SU-DHL-6 (cell line): ENCODE results near the gene NRN1L.

Experiments used
- H2AFZ ChIP-seq: fragments of 200-600 bp; sonication (generic); 2 replicates; pipeline ENCODE4 v1.6.1; 2014; ENCODE audit warnings: low read depth, mild to moderate bottlenecking, moderate library complexity, mixed read lengths, antibody characterized with exemption, low read length; ENCODE audit not compliant: severe bottlenecking
- H3F3A ChIP-seq: fragments of 200-600 bp; shearing (Covaris generic); 2 replicates; pipeline ENCODE4 v1.6.0; 2016; ENCODE audit warnings: antibody characterized with exemption, mild to moderate bottlenecking; ENCODE audit not compliant: insufficient read depth
- H3K27ac ChIP-seq: fragments of 200-600 bp; sonication (generic); 2 replicates; pipeline ENCODE4 v1.5.1; 2016; ENCODE audit warnings: low read depth, mild to moderate bottlenecking, low read length, moderate library complexity, mixed read lengths
- H3K27me3 ChIP-seq: fragments of 200-600 bp; sonication (generic), shearing (Covaris generic); 2 replicates; pipeline ENCODE4 v1.6.0; 2014; ENCODE audit warnings: mild to moderate bottlenecking, low read length
- H3K36me3 ChIP-seq: fragments of 200-600 bp; sonication (generic); 2 replicates; pipeline ENCODE4 v1.6.1; 2014; ENCODE audit warnings: mild to moderate bottlenecking, low read length, mixed read lengths
- H3K4me2 ChIP-seq: fragments of 300-600, 200-600 bp; shearing (Covaris generic), sonication (generic); 2 replicates; pipeline ENCODE4 v1.6.0; 2014; ENCODE audit warnings: low read length, low read depth, mild to moderate bottlenecking; ENCODE audit not compliant: poor library complexity, severe bottlenecking
- H3K4me3 ChIP-seq: fragments of 200-600 bp; sonication (generic); 2 replicates; pipeline ENCODE4 v1.5.1; 2014; ENCODE audit warnings: antibody characterized with exemption, low read length, mild to moderate bottlenecking, mixed read lengths; ENCODE audit not compliant: insufficient read depth, poor library complexity, severe bottlenecking
- H3K79me2 ChIP-seq: fragments of 200-600 bp; sonication (generic); 2 replicates; pipeline ENCODE4 v1.6.1; 2014; ENCODE audit warnings: mild to moderate bottlenecking, low read length, moderate library complexity; ENCODE audit not compliant: insufficient read depth
- H3K9ac ChIP-seq: fragments of 200-600 bp; sonication (generic); 2 replicates; pipeline ENCODE4 v1.7.0; 2014; ENCODE audit warnings: mild to moderate bottlenecking, low read length
- H3K9me2 ChIP-seq: fragments of 200-600 bp; sonication (generic); replicated peaks from 2 replicates; pipeline ENCODE4 v1.6.1; 2014; ENCODE audit warnings: low read length; ENCODE audit not compliant: insufficient read depth
- H3K9me3 ChIP-seq: fragments of 200-600 bp; sonication (generic); 2 replicates; pipeline ENCODE4 v1.6.1; 2014; ENCODE audit warnings: low read length, mixed read lengths; ENCODE audit not compliant: insufficient read depth
- H4K20me1 ChIP-seq: fragments of 200-600 bp; sonication (generic); 2 replicates; pipeline ENCODE4 v1.6.1; 2014; ENCODE audit warnings: low read depth, mild to moderate bottlenecking, antibody characterized with exemption, low read length, moderate library complexity, mixed read lengths
- CTCF ChIP-seq: fragments of 200-600 bp; sonication (generic); IDR thresholded peaks from one replicate; pipeline ENCODE4 v1.5.1; 2017; ENCODE audit warnings: antibody characterized with exemption, mild to moderate bottlenecking, low read length, moderate library complexity; ENCODE audit not compliant: insufficient read depth, poor library complexity, severe bottlenecking
- EZH2phosphoT487 ChIP-seq: fragments of 200-600 bp; sonication (generic), shearing (Covaris generic); conservative IDR thresholded peaks from 2 replicates; pipeline ENCODE4 v1.6.1; 2018; ENCODE audit warnings: mild to moderate bottlenecking, antibody characterized with exemption, low read length, moderate library complexity, mixed read lengths

Gene NRN1L

GRCh38 chr16:67935101-67935401 lies 50.4 kb downstream of the NRN1L start:
- Histone ChIP-seq H2AFZ (peak overlapping the region; percentile 19), H3K27ac (peak overlapping the region; percentile 5; the same call in 1 of the 2 replicates), H3F3A (peaks cover 4% of the 10 kb centered on the region)

GRCh38 chr16:67935402-67936123 lies 50.9 kb downstream of the NRN1L start:
- no peaks in the 10 kb centered on the region for H3K9me2 ChIP-seq
- H3K4me3 ChIP-seq: peak overlapping the region; percentile 77
- H3K9ac ChIP-seq: peak overlapping the region; percentile 89
- H3F3A ChIP-seq: peaks cover 4% of the 10 kb centered on the region
- H4K20me1 ChIP-seq: no peaks in the 10 kb centered on the region
- H3K27ac ChIP-seq: peak overlapping the region; percentile 89
- peaks cover 25% of the 10 kb centered on the region for H3K79me2 ChIP-seq
- H3K4me2 ChIP-seq: peak overlapping the region; percentile 89
- H3K36me3 ChIP-seq: no peaks in the 10 kb centered on the region
- TF ChIP-seq EZH2phosphoT487 (no peak), CTCF (no peak)
- no peaks in the 10 kb centered on the region for H3K27me3 ChIP-seq
- no peaks in the 10 kb centered on the region for H3K9me3 ChIP-seq
- peak overlapping the region; percentile 19 for H2AFZ ChIP-seq

More at GRCh38 chr16:67935101-67935401, 50.4 kb downstream of the NRN1L start:
- Histone ChIP-seq H3K4me3 (peak overlapping the region; percentile 75), H3K27me3 (no peaks in the 10 kb centered on the region), H3K9me2 (no peaks in the 10 kb centered on the region), H3K36me3 (no peaks in the 10 kb centered on the region), H3K4me2 (peak overlapping the region; percentile 76), H3K9ac (peak overlapping the region; percentile 89), H3K9me3 (no peaks in the 10 kb centered on the region), H3K79me2 (peaks cover 25% of the 10 kb centered on the region), H4K20me1 (no peaks in the 10 kb centered on the region)
- TF ChIP-seq CTCF: no peak
- no peak for TF ChIP-seq EZH2phosphoT487
